ENCODE data around the gene SYNE1. TPM values are rescaled to one million over a fixed set of nuclear protein-coding genes. Genes with fewer than 3 reads are reported as not detected.

The SYNE1 gene
- total RNA-seq, 1 experiment from 2014 or later, result 3.0 TPM

- no CpG with 5 or more reads among the region's 5 CpGs for WGBS (ENCODE audit: extremely low coverage, insufficient read length, low lambda C conversion rate)
- Histone ChIP-seq H3K23me2 (ENCODE audit: insufficient read length, low read depth, low read length, poor library complexity, severe bottlenecking) (no peaks in the 10 kb centered on the region), H2BK20ac (ENCODE audit: low read depth, low read length, poor library complexity, severe bottlenecking) (no peak overlapping the region), H2BK5ac (ENCODE audit: insufficient read length, low read length) (no peak overlapping the region), H3K79me2 (ENCODE audit: insufficient read depth, low read length) (no peaks in the 10 kb centered on the region), H3K4ac (ENCODE audit: low read depth, low read length) (no peak overlapping the region), H2BK120ac (ENCODE audit: low read depth, low read length, poor library complexity, severe bottlenecking) (no peak overlapping the region), H3K27ac (ENCODE audit: insufficient read length, low read depth, low read length) (no peak overlapping the region), H3T11ph (ENCODE audit: low read length) (no peak overlapping the region), H3K56ac (ENCODE audit: insufficient read length, low read depth, low read length) (no peak overlapping the region), H4K8ac (replicated peaks; ENCODE audit: insufficient read length, low read depth, low read length) (no peak overlapping the region), H4K91ac (ENCODE audit: insufficient read length, low read depth, low read length) (no peak overlapping the region), H3K4me1 (ENCODE audit: insufficient read depth, low read length) (no peaks in the 10 kb centered on the region; the same call in 1 of the 2 replicates), H3K9me3 (ENCODE audit: control insufficient read depth, low read depth, low read length) (no peaks in the 10 kb centered on the region), H3K9ac (ENCODE audit: extremely low read depth, insufficient read length, low read length) (no peak overlapping the region), H2BK15ac (ENCODE audit: low read depth, low read length) (no peak overlapping the region), H3K27me3 (ENCODE audit: insufficient read depth, low read length) (no peaks in the 10 kb centered on the region), H3K4me2 (ENCODE audit: insufficient read depth, insufficient read length, low read length) (no peak overlapping the region), H4K5ac (ENCODE audit: insufficient read length, low read depth, low read length) (no peak overlapping the region), H2AFZ (ENCODE audit: low read length) (no peak overlapping the region), H2AK5ac (ENCODE audit: insufficient read length, low read length) (no peak overlapping the region), H3K23ac (ENCODE audit: insufficient read length, low read depth, low read length) (no peak overlapping the region), H3K18ac (ENCODE audit: insufficient read length, low read depth, low read length) (no peak overlapping the region), H4K20me1 (ENCODE audit: control insufficient read depth, insufficient read depth, insufficient read length) (no peaks in the 10 kb centered on the region), H3K79me1 (ENCODE audit: insufficient read depth, low read depth, low read length, poor library complexity, severe bottlenecking) (no peaks in the 10 kb centered on the region), H2BK12ac (ENCODE audit: insufficient read length, low read depth, low read length) (no peak overlapping the region), H3K14ac (ENCODE audit: insufficient read depth, low read length) (no peak overlapping the region)
- Mint-ChIP-seq H3K36me3 (ENCODE audit: insufficient read depth in 1 of 3, low read depth in 3 of 3) (no peaks in the 10 kb centered on the region), H3K27ac (no peak overlapping the region), H3K9me3 (no peaks in the 10 kb centered on the region), H3K27me3 (ENCODE audit: low read depth) (no peaks in the 10 kb centered on the region), H3K4me1 (peaks cover 5 to 10% of the 10 kb centered on the region in 2 experiments), H3K4me3 (no peak overlapping the region)
- no peak for DNase-seq
- no peak for TF ChIP-seq CTCF (conservative IDR thresholded peaks at IDR 0.05)
These were observed 256.8 kb downstream of the SYNE1 start for GRCh38 chr6:152380351-152380767.
